Neural progenitor cell (in vitro differentiated cells): Measurements from ENCODE around the gene TCEAL1. TPM values are rescaled to one million over a fixed set of nuclear protein-coding genes. Genes with fewer than 3 reads are reported as not detected.
"Not testable (repeated sequence)": the region's sequence is repeated elsewhere in the genome, so short reads cannot be mapped to it uniquely, and the experiment has no call there.

ENCODE experiments used
- DNase-seq: peaks from one replicate; pipeline ENCODE4 v3.0.0-alpha.2; 2016; ENCODE audit warnings: low spot score
- H2AFZ ChIP-seq: fragments of 200-600 bp; sonication (generic); replicated peaks from 2 replicates; pipeline ENCODE4 v1.6.1; 2016; ENCODE audit warnings: antibody characterized with exemption
- H3F3A ChIP-seq: fragments of 200-600 bp; sonication (generic); 2 replicates; pipeline ENCODE4 v1.6.1; 2016; ENCODE audit warnings: antibody characterized with exemption, low read depth
- H3K27ac ChIP-seq: fragments of 200-600 bp; sonication (generic); 2 replicates; pipeline ENCODE4 v1.5.1; 2016; ENCODE audit warnings: mild to moderate bottlenecking
- H3K27me3 ChIP-seq: fragments of 200-600 bp; sonication (generic); 2 replicates; pipeline ENCODE4 v1.6.1; 2016; ENCODE audit warnings: mild to moderate bottlenecking, moderate library complexity
- H3K36me3 ChIP-seq: fragments of 200-600 bp; sonication (generic); 2 replicates; pipeline ENCODE4 v1.5.1; 2016
- H3K4me1 ChIP-seq: fragments of 200-600 bp; sonication (generic); 2 replicates; pipeline ENCODE4 v1.6.1; 2016; ENCODE audit warnings: mixed run types
- H3K4me2 ChIP-seq: fragments of 200-600 bp; sonication (generic); 2 replicates; pipeline ENCODE4 v1.6.1; 2016
- H3K4me3 ChIP-seq: fragments of 200-600 bp; sonication (generic); 2 replicates; pipeline ENCODE4 v1.5.1; 2016
- H3K79me2 ChIP-seq: fragments of 200-600 bp; sonication (generic); 2 replicates; pipeline ENCODE4 v1.6.1; 2016; ENCODE audit warnings: low read depth
- H3K9ac ChIP-seq: fragments of 200-600 bp; sonication (generic); 2 replicates; pipeline ENCODE4 v1.6.1; 2016
- H3K9me3 ChIP-seq: fragments of 200-600 bp; sonication (generic); 2 replicates; pipeline ENCODE4 v1.5.1; 2016; ENCODE audit warnings: low read depth
- H4K20me1 ChIP-seq: fragments of 200-600 bp; sonication (generic); 2 replicates; pipeline ENCODE4 v1.6.1; 2016; ENCODE audit warnings: low read depth
- H3K27ac Mint-ChIP-seq: 3 replicates; pipeline ENCODE4 v1.8.0; 2021; ENCODE audit warnings: mixed read lengths
- H3K27me3 Mint-ChIP-seq: 2 replicates; pipeline ENCODE4 v1.8.0; 2022; ENCODE audit warnings: low read depth, mild to moderate bottlenecking, inconsistent platforms, moderate library complexity, mixed read lengths; ENCODE audit not compliant: insufficient read depth
- H3K36me3 Mint-ChIP-seq: 3 replicates; pipeline ENCODE4 v1.8.0; 2021; ENCODE audit warnings: mixed read lengths
- H3K4me1 Mint-ChIP-seq: 3 replicates; pipeline ENCODE4 v1.8.0; 2021; ENCODE audit warnings: mixed read lengths
- H3K4me3 Mint-ChIP-seq: 3 replicates; pipeline ENCODE4 v1.8.0; 2021; ENCODE audit warnings: mild to moderate bottlenecking, moderate library complexity, mixed read lengths
- H3K9me3 Mint-ChIP-seq: 3 replicates; pipeline ENCODE4 v1.8.0; 2020; ENCODE audit warnings: mixed read lengths
- EZH2 ChIP-seq: fragments of 200-600 bp; sonication (generic); IDR thresholded peaks from 2 replicates; pipeline ENCODE4 v1.6.1; 2017; ENCODE audit warnings: antibody characterized with exemption, mild to moderate bottlenecking, moderate library complexity
- EZH2phosphoT487 ChIP-seq: fragments of 200-600 bp; sonication (generic); IDR thresholded peaks from 2 replicates; pipeline ENCODE4 v1.6.1; 2017; ENCODE audit warnings: antibody characterized with exemption
- total RNA-seq: library from RNA; depleted of rRNA; stranded (reverse); fragments of >200 nt; gene quantifications from 2 replicates; pipeline ENCODE4 v1.2.3, GENCODE V29; 2015; ENCODE audit warnings: low replicate concordance
- TF ChIP-seq, protein P1 (sequence below): fragments of 200-600 bp; sonication (generic); IDR thresholded peaks from 2 replicates; pipeline ENCODE4 v1.5.1; 2017; ENCODE audit warnings: antibody characterized with exemption, mild to moderate bottlenecking

TCEAL1 gene
- total RNA-seq, 1 donor from 2014 or later: 15.4 TPM

DNA sequence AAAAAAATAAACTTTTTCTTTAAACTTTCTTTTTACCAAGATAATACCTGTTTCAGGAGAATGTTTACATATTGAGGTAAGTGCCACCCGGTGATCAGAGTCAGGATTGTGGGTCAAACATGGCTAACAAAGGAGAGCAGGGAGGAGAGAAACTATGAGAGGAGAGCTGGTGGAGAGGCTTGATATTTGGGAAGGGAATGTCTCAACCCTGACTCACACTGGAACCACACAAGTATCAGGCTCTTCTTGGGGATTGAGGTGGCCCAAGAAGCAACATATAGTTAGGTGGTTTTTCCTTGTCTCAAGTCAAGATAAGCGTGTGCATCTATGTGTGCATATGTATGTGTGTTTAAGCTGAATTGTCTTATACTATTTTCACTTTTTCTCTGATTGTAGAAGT lies 6.7 kb downstream of the TCEAL1 start:
- Histone ChIP-seq H2AFZ (no peak overlapping the region), H4K20me1 (no peaks in the 10 kb centered on the region)
- H3K4me3 Mint-ChIP-seq: no peak overlapping the region

GRCh38 chrX:103637604-103638338 lies 9.0 kb downstream of the TCEAL1 start:
- no peak overlapping the region for H3K27ac Mint-ChIP-seq
- H3K4me1 Mint-ChIP-seq: peaks cover 35% of the 10 kb centered on the region

More for the DNA sequence above, 6.7 kb downstream of the TCEAL1 start:
- peaks cover 15% of the 10 kb centered on the region for H3F3A ChIP-seq
- no peaks in the 10 kb centered on the region for H3K36me3 ChIP-seq
- no peaks in the 10 kb centered on the region for H3K9me3 ChIP-seq
- Mint-ChIP-seq H3K9me3 (no peaks in the 10 kb centered on the region), H3K4me1 (peaks cover 26% of the 10 kb centered on the region), H3K36me3 (no peaks in the 10 kb centered on the region), H3K27ac (no peak overlapping the region), H3K27me3 (peaks cover 4% of the 10 kb centered on the region)
- DNase-seq: no peak
- H3K4me1 ChIP-seq: peaks cover 18% of the 10 kb centered on the region
- TF ChIP-seq, protein P1, sequence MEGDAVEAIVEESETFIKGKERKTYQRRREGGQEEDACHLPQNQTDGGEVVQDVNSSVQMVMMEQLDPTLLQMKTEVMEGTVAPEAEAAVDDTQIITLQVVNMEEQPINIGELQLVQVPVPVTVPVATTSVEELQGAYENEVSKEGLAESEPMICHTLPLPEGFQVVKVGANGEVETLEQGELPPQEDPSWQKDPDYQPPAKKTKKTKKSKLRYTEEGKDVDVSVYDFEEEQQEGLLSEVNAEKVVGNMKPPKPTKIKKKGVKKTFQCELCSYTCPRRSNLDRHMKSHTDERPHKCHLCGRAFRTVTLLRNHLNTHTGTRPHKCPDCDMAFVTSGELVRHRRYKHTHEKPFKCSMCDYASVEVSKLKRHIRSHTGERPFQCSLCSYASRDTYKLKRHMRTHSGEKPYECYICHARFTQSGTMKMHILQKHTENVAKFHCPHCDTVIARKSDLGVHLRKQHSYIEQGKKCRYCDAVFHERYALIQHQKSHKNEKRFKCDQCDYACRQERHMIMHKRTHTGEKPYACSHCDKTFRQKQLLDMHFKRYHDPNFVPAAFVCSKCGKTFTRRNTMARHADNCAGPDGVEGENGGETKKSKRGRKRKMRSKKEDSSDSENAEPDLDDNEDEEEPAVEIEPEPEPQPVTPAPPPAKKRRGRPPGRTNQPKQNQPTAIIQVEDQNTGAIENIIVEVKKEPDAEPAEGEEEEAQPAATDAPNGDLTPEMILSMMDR: no peak
- TF ChIP-seq EZH2phosphoT487 (no peak), EZH2 (no peak)
- no peak overlapping the region for H3K4me3 ChIP-seq
- H3K4me2 ChIP-seq: no peak overlapping the region
- H3K79me2 ChIP-seq: no peaks in the 10 kb centered on the region
- H3K9ac ChIP-seq: no peak overlapping the region
- no peak overlapping the region for H3K27ac ChIP-seq
- H3K27me3 ChIP-seq: no peaks in the 10 kb centered on the region

DNA sequence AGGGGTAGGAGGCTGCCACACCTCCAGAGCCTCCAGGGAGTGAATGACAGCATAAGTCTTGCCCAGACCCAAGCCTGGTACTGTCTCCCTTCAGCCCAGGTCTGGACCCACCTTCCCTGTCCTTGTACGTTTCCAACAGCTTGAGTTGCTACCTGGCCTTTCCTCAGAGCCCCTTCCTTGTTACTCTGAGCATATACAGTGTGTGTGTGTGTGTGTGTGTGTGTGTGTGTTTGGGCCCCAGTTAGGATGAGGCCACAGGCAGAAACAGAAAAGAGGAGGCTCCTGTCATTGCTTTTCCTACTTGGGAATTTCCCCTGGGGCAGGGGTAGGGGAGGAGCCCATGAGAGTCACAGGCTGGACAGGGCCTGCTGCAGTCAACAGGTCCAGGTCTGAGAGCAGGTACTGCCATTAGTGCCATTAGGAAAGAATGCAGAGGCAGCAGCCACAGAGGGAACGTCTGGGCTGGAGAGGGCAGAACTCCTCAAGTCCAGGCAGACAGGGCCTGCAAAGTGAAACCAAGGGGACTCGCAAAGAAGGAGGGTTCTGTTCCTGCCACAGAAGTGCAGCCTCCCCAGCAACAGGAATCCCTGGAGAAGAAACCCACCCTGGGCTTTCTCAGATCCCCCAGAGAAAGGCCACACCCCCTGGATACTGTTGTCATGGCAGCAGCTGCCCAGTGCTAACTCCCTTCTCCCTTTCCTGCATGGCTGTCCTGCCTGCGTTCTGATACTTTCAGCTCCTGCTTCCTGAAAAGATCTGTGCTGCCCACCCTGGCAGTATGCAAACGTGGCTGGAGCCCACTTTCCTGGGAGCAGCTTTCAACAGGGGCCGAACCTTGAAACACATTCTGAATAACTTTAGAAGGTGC lies 9.9 kb downstream of the TCEAL1 start:
- Mint-ChIP-seq H3K27ac (peak overlapping the region; percentile 90), H3K4me3 (peak overlapping the region; percentile 55), H3K4me1 (peaks cover 35% of the 10 kb centered on the region)
- DNase-seq: peak; percentile 89
- not testable (repeated sequence) for H3K79me2 ChIP-seq, H3K36me3 Mint-ChIP-seq, H3K27ac ChIP-seq, H3K27me3 ChIP-seq, H3K36me3 ChIP-seq, H3K9me3 ChIP-seq, H3K9me3 Mint-ChIP-seq, H4K20me1 ChIP-seq, H3K27me3 Mint-ChIP-seq, H3K9ac ChIP-seq
- Histone ChIP-seq H3K4me2 (peak overlapping the region; percentile 75), H3F3A (peaks cover 12% of the 10 kb centered on the region), H3K4me1 (peaks cover 15% of the 10 kb centered on the region), H2AFZ (peak overlapping the region; percentile 99), H3K4me3 (peak overlapping the region; percentile 25)

More at GRCh38 chrX:103637604-103638338, 9.0 kb downstream of the TCEAL1 start:
- DNase-seq: no peak
- Histone ChIP-seq H2AFZ (no peak overlapping the region), H3F3A (peaks cover 12% of the 10 kb centered on the region), H3K27me3 (no peaks in the 10 kb centered on the region), H3K27ac (no peak overlapping the region), H3K4me3 (no peak overlapping the region), H4K20me1 (no peaks in the 10 kb centered on the region), H3K9ac (no peak overlapping the region), H3K4me2 (peak overlapping the region; percentile 9), H3K36me3 (no peaks in the 10 kb centered on the region), H3K4me1 (peaks cover 15% of the 10 kb centered on the region), H3K79me2 (no peaks in the 10 kb centered on the region), H3K9me3 (no peaks in the 10 kb centered on the region)
- Mint-ChIP-seq H3K4me3 (peak overlapping the region; percentile 24), H3K27me3 (peaks cover 7% of the 10 kb centered on the region), H3K9me3 (no peaks in the 10 kb centered on the region), H3K36me3 (no peaks in the 10 kb centered on the region)
- TF ChIP-seq, protein P1: no peak
- TF ChIP-seq EZH2phosphoT487 (no peak), EZH2 (no peak)
